Gastroesophageal sphincter (tissue), 4 donors: Measurements from ENCODE around the gene UBA6. TPM values are rescaled to one million over a fixed set of nuclear protein-coding genes. Genes with fewer than 3 reads are reported as not detected.
"Not testable (repeated sequence)": the region's sequence is repeated elsewhere in the genome, so short reads cannot be mapped to it uniquely, and the experiment has no call there.

Source experiments
- ATAC-seq: fragments of 150-250 bp; one replicate; pipeline ENCODE4 v1.9.1; 2016; ENCODE audit warnings: mild to moderate bottlenecking, moderate library complexity
- H3K27ac ChIP-seq, 4 donors: fragments of 200-600 bp; sonication (generic) in 3 of 4; 1 replicate in 3 of 4; 2 replicates in 1 of 4; pipeline ENCODE4 v1.5.1; 2016 to 2019
- H3K27me3 ChIP-seq: fragments of 200-600 bp; sonication (generic); one replicate; pipeline ENCODE4 v1.5.1; 2019
- H3K36me3 ChIP-seq, 2 donors: fragments of 200-600 bp; sonication (generic); one replicate each; pipeline ENCODE4 v1.5.1; 2019; ENCODE audit warnings: control low read depth in 1 of 2
- H3K4me1 ChIP-seq, 3 donors: fragments of 200-600 bp; sonication (generic); 1 replicate in 2 of 3; 2 replicates in 1 of 3; pipeline ENCODE4 v1.5.1; 2016 to 2019; ENCODE audit warnings: control low read depth in 2 of 3
- H3K4me3 ChIP-seq, 2 donors: fragments of 200-600 bp; sonication (generic); one replicate each; pipeline ENCODE4 v1.5.1; 2019; ENCODE audit warnings: mild to moderate bottlenecking in 1 of 2, moderate library complexity in 1 of 2
- H3K9me3 ChIP-seq, 3 donors: fragments of 200-600 bp; sonication (generic); one replicate each; pipeline ENCODE4 v1.5.1; 2017 to 2019; ENCODE audit warnings: control low read depth in 2 of 3
- CTCF ChIP-seq, 4 experiments: fragments of 200-600 bp in 2 of 4; fragments of 450-650 bp in 2 of 4; sonication (generic) in 1 of 4; IDR thresholded peaks; one replicate each; pipeline ENCODE4 v1.5.1; 2017 to 2019; ENCODE audit warnings: antibody characterized with exemption in 4 of 4, mild to moderate bottlenecking in 2 of 4, moderate library complexity in 2 of 4
- EP300 ChIP-seq: sonication (generic); formaldehyde crosslinking; IDR thresholded peaks from one replicate; pipeline ENCODE4 v1.6.1; 2017; ENCODE audit warnings: antibody characterized with exemption, mild to moderate bottlenecking
- POLR2A ChIP-seq, 2 donors: fragments of 450-650 bp; IDR thresholded peaks; one replicate each; pipeline ENCODE4 v1.6.1; 2017; ENCODE audit warnings: antibody characterized with exemption in 2 of 2, mild to moderate bottlenecking in 2 of 2, moderate library complexity in 1 of 2
- POLR2AphosphoS5 ChIP-seq: sonication (generic); formaldehyde crosslinking; IDR thresholded peaks from one replicate; pipeline ENCODE4 v1.6.1; 2017; ENCODE audit warnings: antibody characterized with exemption
- WGBS, 2 donors: methylation state at CpG; one replicate each; pipeline ENCODE4 v1.1.5; 2018; ENCODE audit warnings: low coverage in 1 of 2; 5-methylcytosine and 5-hydroxymethylcytosine counted together
- total RNA-seq, 4 donors: library from RNA; depleted of rRNA; stranded (reverse); fragments of >200 nt; gene quantifications; one replicate each; pipeline ENCODE4 v1.1.0, GENCODE V29; 2016

Gene UBA6
- total RNA-seq, 4 donors from 2014 or later: 29.9 to 87.6 (median 46.7) TPM

- Histone ChIP-seq H3K4me1 (no peaks in the 10 kb centered on the region), H3K27me3 (no peaks in the 10 kb centered on the region), H3K9me3 (no peaks in the 10 kb centered on the region), H3K36me3 (peaks cover 0 to 29% of the 10 kb centered on the region in 2 donors), H3K27ac (no peak overlapping the region), H3K4me3 (no peak overlapping the region)
- WGBS, 2 donors: 63 to 90% methylated on average over 2 of the region's 7 CpGs
- TF ChIP-seq POLR2AphosphoS5: no peak
- ATAC-seq: no peak
These were observed 11.9 kb upstream of the UBA6 start for GRCh38 chr4:67712650-67713528.

- no peak for TF ChIP-seq POLR2A (IDR thresholded peaks at IDR 0.05)
- no peak for TF ChIP-seq CTCF (IDR thresholded peaks at IDR 0.05)
- no peak for TF ChIP-seq EP300
- no peak for TF ChIP-seq POLR2AphosphoS5
- Histone ChIP-seq H3K9me3 (no peaks in the 10 kb centered on the region), H3K27me3 (no peaks in the 10 kb centered on the region), H3K4me1 (no peaks in the 10 kb centered on the region), H3K36me3 (peaks cover 0 to 24% of the 10 kb centered on the region in 2 donors), H3K27ac (no peak overlapping the region), H3K4me3 (no peak overlapping the region)
- no peak for ATAC-seq
- no CpG with 5 or more reads among the region's 3 CpGs for WGBS, 2 donors
These were observed 11.2 kb upstream of the UBA6 start for GRCh38 chr4:67712000-67712625.

- 94 to 100% methylated on average over 3 of the region's 3 CpGs for WGBS, 2 donors
- H3K9me3 ChIP-seq: not testable (repeated sequence)
These were observed 5.7 kb upstream of the UBA6 start for GRCh38 chr4:67706682-67707081.

GRCh38 chr4:67704843-67705242 lies 3.9 kb upstream of the UBA6 start:
- no peak overlapping the region for H3K27ac ChIP-seq
- H3K4me1 ChIP-seq: peaks cover 4 to 17% (median 5%) of the 10 kb centered on the region in 3 donors
- WGBS, 2 donors: 65 to 94% methylated on average over 2 of the region's 2 CpGs
- peaks cover 0 to under 1% of the 10 kb centered on the region in 2 donors for H3K36me3 ChIP-seq
- H3K4me3 ChIP-seq: no peak overlapping the region
- no peak for TF ChIP-seq CTCF (IDR thresholded peaks at IDR 0.05)
- no peak for TF ChIP-seq POLR2A (IDR thresholded peaks at IDR 0.05)
- TF ChIP-seq POLR2AphosphoS5: no peak
- TF ChIP-seq EP300: no peak
- no peaks in the 10 kb centered on the region for H3K27me3 ChIP-seq
- no peaks in the 10 kb centered on the region for H3K9me3 ChIP-seq
- no peak for ATAC-seq

More at GRCh38 chr4:67706682-67707081, 5.7 kb upstream of the UBA6 start:
- H3K27ac ChIP-seq, ATAC-seq, H3K27me3 ChIP-seq, H3K36me3 ChIP-seq, H3K4me3 ChIP-seq, H3K4me1 ChIP-seq: not testable (repeated sequence)

GRCh38 chr4:67702166-67702565 lies 1.2 kb upstream of the UBA6 start:
- no peaks in the 10 kb centered on the region for H3K36me3 ChIP-seq
- no peaks in the 10 kb centered on the region for H3K9me3 ChIP-seq
- H3K27ac ChIP-seq: no peak overlapping the region
- no peak for ATAC-seq
- 87 to 90% methylated on average over 2 of the region's 2 CpGs for WGBS, 2 donors
- no peaks in the 10 kb centered on the region for H3K27me3 ChIP-seq
- H3K4me1 ChIP-seq: peaks cover 4 to 24% (median 7%) of the 10 kb centered on the region in 3 donors
- TF ChIP-seq POLR2AphosphoS5: no peak
- TF ChIP-seq CTCF (IDR thresholded peaks at IDR 0.05): no peak
- no peak for TF ChIP-seq EP300
- no peak for TF ChIP-seq POLR2A (IDR thresholded peaks at IDR 0.05)
- H3K4me3 ChIP-seq: peak overlapping the region in 1 of 2 donors; percentile 97

- Histone ChIP-seq H3K36me3 (no peaks in the 10 kb centered on the region), H3K9me3 (no peaks in the 10 kb centered on the region), H3K4me1 (peaks cover 4 to 24% (median 7%) of the 10 kb centered on the region in 3 donors), H3K27me3 (no peaks in the 10 kb centered on the region), H3K27ac (peak overlapping the region; percentile 23 to 89 (median 88)), H3K4me3 (peak overlapping the region; percentile 83 to 97)
- no peak for ATAC-seq
- 3 to 6% methylated on average over 4 of the region's 4 CpGs for WGBS, 2 donors
- TF ChIP-seq CTCF (IDR thresholded peaks at IDR 0.05): peak in 1 of 4 experiments; percentile 3
- TF ChIP-seq POLR2AphosphoS5: no peak
These were observed 529 bp upstream of the UBA6 start for GRCh38 chr4:67701517-67701850.
